ENCODE data around the gene BRCA1.

GRCh38 chr17:43125967-43126910, 1.1 kb upstream of the BRCA1 start:
- TF ChIP-seq POLR2A (IDR thresholded peaks at IDR 0.05) (no peak), CTCF (IDR thresholded peaks at IDR 0.05) (no peak)

Measured in thyroid gland (tissue), 4 donors.